GM19351 (cell line): ENCODE results near the gene SHB.

ENCODE experiments used
- ATAC-seq: cut with Tn5 transposase; IDR thresholded peaks from one replicate; pipeline ENCODE4 v1.9.1; 2021; ENCODE audit warnings: mild to moderate bottlenecking, moderate library complexity; ENCODE audit not compliant: unreplicated experiment

SHB gene

DNA sequence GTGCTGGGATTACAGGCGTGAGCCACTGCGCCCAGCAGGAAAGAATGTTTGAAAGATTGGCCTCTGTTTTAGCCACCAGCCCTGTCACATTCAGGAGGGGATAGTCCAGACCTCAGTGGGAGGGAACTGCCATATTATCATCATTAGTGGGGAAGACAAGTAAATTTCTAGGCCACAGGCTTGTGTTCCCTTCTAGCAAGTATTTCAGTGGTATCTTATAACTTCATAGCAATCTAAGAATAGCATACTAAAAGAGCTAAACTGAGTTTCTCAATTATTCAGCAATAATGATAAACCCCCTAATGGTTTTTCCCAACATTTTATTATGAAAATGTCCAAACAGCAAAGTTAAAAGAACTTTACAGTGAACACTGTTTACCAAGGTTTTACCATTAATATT is 195.1 kb downstream of the SHB start:
- no peak for ATAC-seq

DNA sequence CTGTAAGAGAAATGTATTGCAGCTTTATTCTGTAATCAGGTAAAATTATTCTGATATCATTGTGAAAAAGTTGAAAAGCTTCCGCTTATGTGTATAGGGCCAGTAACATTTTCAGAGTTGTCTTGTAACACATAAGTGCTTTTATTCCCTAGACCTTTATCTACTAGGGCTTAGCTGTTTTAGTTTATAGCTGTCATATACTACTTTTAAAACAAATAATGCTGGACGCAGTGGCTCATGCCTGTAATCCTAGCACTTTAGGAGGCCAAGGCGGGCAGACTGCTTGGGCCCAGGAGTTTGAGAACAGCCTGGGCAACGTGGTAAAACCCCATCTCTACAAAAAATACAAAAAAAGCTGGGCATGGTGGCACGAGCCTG is 198.2 kb downstream of the SHB start:
- no peak for ATAC-seq

DNA sequence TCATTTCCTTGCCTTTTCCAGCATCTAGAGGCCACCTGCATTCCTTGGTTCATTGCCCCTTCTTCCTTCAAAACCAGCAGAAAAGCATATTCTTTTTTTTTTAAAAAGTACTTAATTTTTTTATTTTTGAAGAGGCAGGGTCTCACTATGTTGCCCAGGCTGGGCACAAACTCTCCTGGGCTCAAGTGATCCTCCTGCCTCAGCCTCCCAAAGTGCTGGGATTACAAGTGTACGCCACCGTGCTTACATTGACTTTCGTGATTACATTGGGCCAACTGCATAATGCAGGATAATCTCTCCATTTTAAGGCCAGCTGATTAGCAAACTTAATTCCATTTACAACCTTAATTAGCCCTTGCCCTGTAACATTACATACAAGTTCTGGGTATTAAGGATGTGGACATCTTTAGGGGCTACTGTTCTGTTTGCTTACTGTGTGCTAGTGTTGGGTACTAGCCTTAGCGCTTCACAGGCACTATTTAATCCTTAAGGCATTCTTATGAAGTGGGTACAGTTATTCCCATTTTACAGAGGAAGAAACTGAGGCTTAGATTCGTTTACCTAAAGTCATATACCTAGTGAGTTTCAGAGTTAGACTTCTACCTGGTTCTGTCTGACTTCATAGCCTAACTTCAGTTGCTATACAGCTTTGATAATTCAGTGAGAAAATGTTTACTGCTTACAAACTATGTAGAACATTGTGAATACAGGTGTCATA is 198.8 kb downstream of the SHB start:
- ATAC-seq: no peak
